Hematopoietic multipotent progenitor cell treated with erythropoietin and hydrocortisone succinate and interleukin-3 and kit ligand, for 6 days (in vitro differentiated cells): ENCODE data around the gene CRTC2.

Experiments used
- DNase-seq: peaks from one replicate; pipeline ENCODE4 v3.0.0-alpha.2; 2015

The CRTC2 gene

GRCh38 chr1:153973525-153973924, 15.1 kb upstream of the CRTC2 start:
- no peak for DNase-seq

GRCh38 chr1:153973071-153973470, 14.7 kb upstream of the CRTC2 start:
- no peak for DNase-seq

GRCh38 chr1:153970346-153970745, 11.9 kb upstream of the CRTC2 start:
- DNase-seq = no peak

- DNase-seq = no peak
Observed at GRCh38 chr1:153968972-153969371, 10.6 kb upstream of the CRTC2 start.

GRCh38 chr1:153968408-153968807, 10.0 kb upstream of the CRTC2 start:
- DNase-seq = no peak

- DNase-seq = peak; percentile 59
Observed at GRCh38 chr1:153968000-153968363, 9.6 kb upstream of the CRTC2 start.

GRCh38 chr1:153967107-153967999, 8.9 kb upstream of the CRTC2 start, which contains the start of gene CREB3L4:
CREB3L4 (plus strand) TSS chr1:153967902; CDS start chr1:153968526, 624 bp downstream.
- peak; percentile 99 for DNase-seq

GRCh38 chr1:153963850-153964331, 5.5 kb upstream of the CRTC2 start:
- peak; percentile 57 for DNase-seq

GRCh38 chr1:153963030-153963849, 4.8 kb upstream of the CRTC2 start, which contains the start of gene SLC39A1:
SLC39A1 (minus strand) TSS chr1:153963537; CDS start chr1:153962715, 822 bp downstream.
- DNase-seq = peak; percentile 98

GRCh38 chr1:153962088-153963029, 3.9 kb upstream of the CRTC2 start:
- peak; percentile 40 for DNase-seq

GRCh38 chr1:153961421-153961820, 3.0 kb upstream of the CRTC2 start:
- DNase-seq = no peak

GRCh38 chr1:153960206-153960605, 1.8 kb upstream of the CRTC2 start:
- no peak for DNase-seq

GRCh38 chr1:153959454-153959853, 1.0 kb upstream of the CRTC2 start:
- DNase-seq = peak; percentile 33

- no peak for DNase-seq
Observed at GRCh38 chr1:153958961-153959260, 499 bp upstream of the CRTC2 start.

- DNase-seq = no peak
Observed at GRCh38 chr1:153957744-153958110, 685 bp downstream of the CRTC2 start.

GRCh38 chr1:153956997-153957715, 1.3 kb downstream of the CRTC2 start:
- no peak for DNase-seq

- no peak for DNase-seq
Observed at GRCh38 chr1:153954826-153955225, 3.6 kb downstream of the CRTC2 start.

- DNase-seq = no peak
Observed at GRCh38 chr1:153953859-153954365, 4.5 kb downstream of the CRTC2 start.

- DNase-seq = no peak
Observed at GRCh38 chr1:153951801-153952200, 6.6 kb downstream of the CRTC2 start.

- DNase-seq = no peak
Observed at GRCh38 chr1:153951183-153951582, 7.2 kb downstream of the CRTC2 start.

GRCh38 chr1:153946622-153947241, 11.7 kb downstream of the CRTC2 start, which contains the start of gene DENND4B:
DENND4B (minus strand) TSS chr1:153946718; CDS start chr1:153944374, 2,344 bp downstream.
- DNase-seq = peak; percentile 91
